GM10248 (cell line): ENCODE measurements around the gene ADAMTS15.

Source experiments
- CTCF ChIA-PET: fragments of 300-600 bp; sonication (Branson Sonifier 250); formaldehyde crosslinking; extraction: SDS; loops from one replicate; lab custom pipeline; 2021; ENCODE audit warnings: antibody characterized with exemption; lab: Yijun Ruan, JAX
- POLR2A ChIA-PET: fragments of 350-650 bp; sonication (Branson Sonifier 250); formaldehyde crosslinking; extraction: SDS; loops from one replicate; lab custom pipeline; 2020; ENCODE audit warnings: antibody characterized with exemption; lab: Yijun Ruan, JAX
- DNase-seq: peaks from one replicate; pipeline ENCODE4 v3.0.0; 2012; ENCODE audit errors: extremely low spot score
- CTCF ChIP-seq: IDR thresholded peaks from 2 replicates; pipeline ENCODE4 v1.5.1; 2012; ENCODE audit warnings: mild to moderate bottlenecking, low read depth; ENCODE audit errors: extremely low read depth, missing control alignments, control extremely low read depth

ADAMTS15 gene

GRCh38 chr11:130473795-130474377, 25.4 kb downstream of the ADAMTS15 start:
- no peak for TF ChIP-seq CTCF
- ChIA-PET POLR2A (interaction anchor here (0.6 kb wide), 1 partner anchor 548 kb away, joined by 3 read pairs; no protein-coding TSS in a partner anchor), CTCF (interaction anchor here (1.4 kb wide), 1 partner anchor 11 kb away, joined by 3 read pairs; no protein-coding TSS in a partner anchor)
- no peak for DNase-seq

GRCh38 chr11:130474637-130475400, 26.4 kb downstream of the ADAMTS15 start:
- CTCF ChIA-PET: interaction anchor here (1.4 to 2.3 kb wide), 2 partner anchors 10 to 387 kb away, joined by 3 to 9 read pairs; no protein-coding TSS in a partner anchor

GRCh38 chr11:130475426-130476053, 27.1 kb downstream of the ADAMTS15 start:
- POLR2A ChIA-PET: no interaction called here
- TF ChIP-seq CTCF: no peak
- peak; percentile 6 for DNase-seq
- CTCF ChIA-PET: interaction anchor here (1.4 to 2.3 kb wide), 2 partner anchors 10 to 386 kb away, joined by 3 to 9 read pairs; no protein-coding TSS in a partner anchor

More at GRCh38 chr11:130474637-130475400, 26.4 kb downstream of the ADAMTS15 start:
- DNase-seq: no peak
- TF ChIP-seq CTCF: no peak
- POLR2A ChIA-PET: interaction anchor here (0.6 kb wide), 1 partner anchor 547 kb away, joined by 3 read pairs; no protein-coding TSS in a partner anchor

- peak; percentile 32 for DNase-seq
- TF ChIP-seq CTCF: no peak
- POLR2A ChIA-PET: no interaction called here
- CTCF ChIA-PET: interaction anchor here (2.3 kb wide), 1 partner anchor 385 kb away, joined by 9 read pairs; no protein-coding TSS in a partner anchor
Measured at GRCh38 chr11:130476200-130476921, 27.9 kb downstream of the ADAMTS15 start.

GRCh38 chr11:130476922-130477491, 28.6 kb downstream of the ADAMTS15 start:
- TF ChIP-seq CTCF: no peak
- ChIA-PET POLR2A (no interaction called here), CTCF (interaction anchor here (0.6 kb wide), 1 partner anchor 385 kb away, joined by 3 read pairs; no protein-coding TSS in a partner anchor)
- DNase-seq: no peak
